ENCODE measurements around the gene SLC8B1. TPM values are rescaled to one million over a fixed set of nuclear protein-coding genes. Genes with fewer than 3 reads are reported as not detected.

The SLC8B1 gene
- total and polyA plus RNA-seq, 9 donors = 36.9 to 117 (median 76.2) TPM

- TF ChIP-seq CTCF (IDR thresholded peaks at IDR 0.05) (no peak), POLR2A (IDR thresholded peaks at IDR 0.05) (no peak), EP300 (IDR thresholded peaks at IDR 0.05) (no peak)
- H3K4me3 ChIP-seq = no peak overlapping the region
- intact Hi-C loops (cut with DNase I) = no loop called here
- no peaks in the 10 kb centered on the region for H3K4me1 ChIP-seq (ENCODE audit: insufficient read depth)
- no peak for DNase-seq
- no peaks in the 10 kb centered on the region for H3K9me3 ChIP-seq
- no peaks in the 10 kb centered on the region for H3K27me3 ChIP-seq
- 91 to 94% (median 93%) methylated on average over 7 of the region's 7 CpGs for WGBS, 3 donors
- H3K36me3 ChIP-seq = no peaks in the 10 kb centered on the region
- no peak overlapping the region for H3K27ac ChIP-seq
Observed at GRCh38 chr12:113316155-113316554, 18.8 kb downstream of the SLC8B1 start.

GRCh38 chr12:113315358-113315757 is 19.6 kb downstream of the SLC8B1 start:
- no peak overlapping the region for H3K4me3 ChIP-seq
- no peak for DNase-seq
- H3K27me3 ChIP-seq = no peaks in the 10 kb centered on the region
- H3K9me3 ChIP-seq = no peaks in the 10 kb centered on the region
- no peaks in the 10 kb centered on the region for H3K36me3 ChIP-seq
- H3K27ac ChIP-seq = no peak overlapping the region
- intact Hi-C loops (cut with DNase I) = no loop called here
- no peaks in the 10 kb centered on the region for H3K4me1 ChIP-seq (ENCODE audit: insufficient read depth)
- TF ChIP-seq EP300 (IDR thresholded peaks at IDR 0.05) (no peak), POLR2A (IDR thresholded peaks at IDR 0.05) (no peak), CTCF (IDR thresholded peaks at IDR 0.05) (no peak)
- WGBS, 3 donors = 60 to 77% (median 64%) methylated on average over 9 of the region's 9 CpGs

- Histone ChIP-seq H3K4me3 (no peak overlapping the region), H3K9me3 (no peaks in the 10 kb centered on the region), H3K27ac (no peak overlapping the region), H3K4me1 (ENCODE audit: insufficient read depth) (no peaks in the 10 kb centered on the region), H3K36me3 (no peaks in the 10 kb centered on the region), H3K27me3 (no peaks in the 10 kb centered on the region)
- TF ChIP-seq POLR2A (IDR thresholded peaks at IDR 0.05) = no peak
- TF ChIP-seq EP300 (IDR thresholded peaks at IDR 0.05) = no peak
- no peak for TF ChIP-seq CTCF (IDR thresholded peaks at IDR 0.05)
- WGBS, 3 donors = 27 to 38% (median 31%) methylated on average over 7 of the region's 7 CpGs
- intact Hi-C loops (cut with DNase I) = no loop called here
- DNase-seq = no peak
Observed at GRCh38 chr12:113314121-113314529, 20.8 kb downstream of the SLC8B1 start.

GRCh38 chr12:113310489-113310888 is 24.4 kb downstream of the SLC8B1 start:
- H3K9me3 ChIP-seq = no peaks in the 10 kb centered on the region
- no peaks in the 10 kb centered on the region for H3K4me1 ChIP-seq (ENCODE audit: insufficient read depth)
- no peak for DNase-seq
- TF ChIP-seq CTCF (IDR thresholded peaks at IDR 0.05) (no peak), POLR2A (IDR thresholded peaks at IDR 0.05) (no peak), EP300 (IDR thresholded peaks at IDR 0.05) (no peak)
- H3K27me3 ChIP-seq = no peaks in the 10 kb centered on the region
- no peaks in the 10 kb centered on the region for H3K36me3 ChIP-seq
- intact Hi-C loops (cut with DNase I) = no loop called here
- no peak overlapping the region for H3K4me3 ChIP-seq
- 93 to 100% (median 94%) methylated on average over 1 of the region's 1 CpG for WGBS, 3 donors
- H3K27ac ChIP-seq = no peak overlapping the region
